Measurements from ENCODE around the gene NAGK. TPM values are rescaled to one million over a fixed set of nuclear protein-coding genes. Genes with fewer than 3 reads are reported as not detected.
"Not testable (repeated sequence)": the region's sequence is repeated elsewhere in the genome, so short reads cannot be mapped to it uniquely, and the experiment has no call there.

Gene NAGK
- total RNA-seq, 4 donors from 2014 or later: 87.5 to 278 (median 166) TPM

DNA sequence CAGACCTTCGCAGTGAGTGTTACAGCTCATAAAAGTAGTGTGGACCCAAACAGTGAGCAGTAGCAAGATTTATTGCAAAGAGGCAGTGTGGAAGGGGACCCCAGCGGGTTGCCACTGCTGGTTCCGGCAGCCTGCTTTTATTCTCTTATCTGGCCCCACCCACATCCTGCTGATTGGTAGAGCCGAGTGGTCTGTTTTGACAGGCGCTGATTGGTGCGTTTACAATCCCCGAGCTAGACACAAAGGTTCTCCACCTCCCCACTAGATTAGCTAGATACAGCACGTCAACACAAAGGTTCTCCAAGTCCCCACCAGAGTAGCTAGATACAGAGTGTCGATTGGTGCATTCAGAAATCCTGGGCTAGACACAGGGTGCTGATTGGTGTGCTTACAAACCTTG is 23.4 kb downstream of the NAGK start:
- H3K27ac ChIP-seq; H3K4me1 ChIP-seq; H3K9me3 ChIP-seq; DNase-seq; H3K4me3 ChIP-seq; intact Hi-C loops (cut with DNase I); H3K36me3 ChIP-seq; H3K27me3 ChIP-seq: not testable (repeated sequence)
- WGBS, 2 donors: 89% methylated on average over 8 of the region's 9 CpGs; no CpG with 5 or more reads in 1 of the 2 donors

DNA sequence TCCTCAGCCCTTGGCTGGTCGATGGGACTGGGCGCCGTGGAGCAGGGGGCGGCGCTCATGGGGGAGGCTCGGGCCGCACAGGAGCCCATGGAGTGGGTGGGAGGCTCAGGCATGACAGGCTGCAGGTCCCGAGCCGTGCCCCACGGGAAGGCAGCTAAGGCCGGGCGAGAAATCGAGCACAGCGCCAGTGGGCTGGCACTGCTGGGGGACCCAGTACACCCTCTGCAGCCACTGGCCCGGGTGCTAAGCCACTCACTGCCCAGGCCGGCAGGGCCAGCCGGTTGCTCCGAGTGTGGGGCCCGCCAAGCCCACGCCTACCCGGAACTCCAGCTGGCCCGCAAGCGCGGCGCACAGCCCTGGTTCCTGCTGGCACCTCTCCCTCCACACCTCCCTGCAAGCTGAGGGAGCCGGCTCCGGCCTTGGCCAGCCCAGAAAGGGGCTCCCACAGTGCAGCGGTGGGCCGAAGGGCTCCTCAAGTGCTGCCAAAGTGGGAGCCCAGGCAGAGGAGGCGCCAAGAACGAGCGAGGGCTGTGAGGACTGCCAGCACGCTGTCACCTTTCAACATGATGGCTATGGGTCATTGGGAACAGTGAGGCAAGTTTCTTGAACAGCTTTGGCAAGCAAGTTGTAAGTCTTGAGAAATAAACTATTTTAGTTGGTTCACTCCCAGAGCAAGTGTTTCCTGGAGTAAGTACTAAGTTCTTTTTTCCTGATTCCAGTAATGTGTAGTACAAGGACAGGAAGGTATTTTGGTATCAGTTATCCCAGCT is 24.2 kb downstream of the NAGK start:
- H3K27ac ChIP-seq; intact Hi-C loops (cut with DNase I); H3K36me3 ChIP-seq; H3K4me3 ChIP-seq; H3K27me3 ChIP-seq; DNase-seq; H3K4me1 ChIP-seq; H3K9me3 ChIP-seq: not testable (repeated sequence)
- WGBS, 2 donors: 84 to 95% methylated on average over 6 of the region's 33 CpGs

DNA sequence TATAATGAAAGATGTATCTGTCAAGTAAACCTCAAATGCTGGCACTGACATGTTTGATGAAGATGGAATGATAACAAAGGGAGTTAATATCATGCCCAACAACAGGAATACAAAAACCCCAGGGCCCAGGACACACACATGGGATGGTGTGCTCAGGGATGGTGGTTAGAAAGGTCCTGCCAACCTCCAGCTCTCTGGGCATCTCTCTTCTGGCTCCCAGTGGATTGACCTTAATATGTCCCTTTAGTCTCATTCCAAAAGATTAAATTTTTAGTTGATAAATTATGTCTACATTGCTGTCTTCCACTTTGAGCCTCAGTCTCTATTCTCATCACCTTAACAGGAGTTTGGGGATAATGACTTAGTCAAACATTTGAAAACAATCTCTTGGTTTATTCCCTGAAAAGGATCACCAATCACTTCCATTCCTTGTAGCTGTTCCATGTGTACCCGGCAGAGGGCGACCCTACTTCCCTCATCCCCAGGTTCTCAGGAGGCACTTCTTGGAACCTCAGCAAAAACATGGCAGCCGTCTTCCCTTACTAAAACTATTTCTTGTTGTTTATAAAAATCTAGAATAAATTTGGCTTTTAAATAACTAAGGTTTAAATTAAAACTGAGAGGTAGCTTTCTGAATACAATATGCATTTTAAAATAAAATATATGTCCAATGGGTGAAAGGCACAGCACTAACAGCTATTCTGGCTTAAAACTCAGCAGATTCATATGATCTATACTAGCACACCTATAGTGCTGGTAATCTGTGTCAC is 31.9 kb downstream of the NAGK start:
- TF ChIP-seq, protein P1, sequence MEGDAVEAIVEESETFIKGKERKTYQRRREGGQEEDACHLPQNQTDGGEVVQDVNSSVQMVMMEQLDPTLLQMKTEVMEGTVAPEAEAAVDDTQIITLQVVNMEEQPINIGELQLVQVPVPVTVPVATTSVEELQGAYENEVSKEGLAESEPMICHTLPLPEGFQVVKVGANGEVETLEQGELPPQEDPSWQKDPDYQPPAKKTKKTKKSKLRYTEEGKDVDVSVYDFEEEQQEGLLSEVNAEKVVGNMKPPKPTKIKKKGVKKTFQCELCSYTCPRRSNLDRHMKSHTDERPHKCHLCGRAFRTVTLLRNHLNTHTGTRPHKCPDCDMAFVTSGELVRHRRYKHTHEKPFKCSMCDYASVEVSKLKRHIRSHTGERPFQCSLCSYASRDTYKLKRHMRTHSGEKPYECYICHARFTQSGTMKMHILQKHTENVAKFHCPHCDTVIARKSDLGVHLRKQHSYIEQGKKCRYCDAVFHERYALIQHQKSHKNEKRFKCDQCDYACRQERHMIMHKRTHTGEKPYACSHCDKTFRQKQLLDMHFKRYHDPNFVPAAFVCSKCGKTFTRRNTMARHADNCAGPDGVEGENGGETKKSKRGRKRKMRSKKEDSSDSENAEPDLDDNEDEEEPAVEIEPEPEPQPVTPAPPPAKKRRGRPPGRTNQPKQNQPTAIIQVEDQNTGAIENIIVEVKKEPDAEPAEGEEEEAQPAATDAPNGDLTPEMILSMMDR (IDR thresholded peaks at IDR 0.05): peak; percentile 62 to 86 (median 78)
- no peak for TF ChIP-seq POLR2A (IDR thresholded peaks at IDR 0.05)
- Histone ChIP-seq H3K27ac (peak overlapping the region in 3 of 4 donors; percentile 76 to 85 (median 80)), H3K36me3 (no peaks in the 10 kb centered on the region), H3K4me3 (no peak overlapping the region), H3K4me1 (peaks cover 9 to 39% (median 21%) of the 10 kb centered on the region in 3 donors), H3K9me3 (no peaks in the 10 kb centered on the region), H3K27me3 (no peaks in the 10 kb centered on the region)
- DNase-seq: no peak
- intact Hi-C loops (cut with DNase I): no loop called here
- WGBS, 2 donors: 1 to 10% methylated on average over 3 of the region's 3 CpGs

DNA sequence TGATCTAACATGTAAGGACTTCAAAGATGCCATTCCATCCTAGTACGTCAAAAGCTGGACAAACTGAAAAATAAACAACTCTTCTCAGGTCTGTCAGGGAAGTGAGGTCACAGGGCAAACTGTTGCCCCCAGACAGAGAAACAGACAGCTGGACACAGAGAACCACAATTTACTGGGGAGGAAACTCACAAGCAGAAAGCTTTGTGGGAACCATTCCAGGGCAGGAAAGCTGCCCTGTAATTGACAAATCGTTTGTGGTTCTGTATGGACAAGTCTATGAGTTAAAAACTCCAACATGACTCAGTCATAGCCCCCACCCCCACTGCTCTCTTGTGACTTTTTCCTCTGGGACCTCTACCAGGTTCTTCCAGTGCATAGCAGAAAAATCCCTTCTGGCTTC is 33.2 kb downstream of the NAGK start:
- Histone ChIP-seq H3K27ac (peak overlapping the region; percentile 76 to 85 (median 81)), H3K4me3 (no peak overlapping the region)
- intact Hi-C loops (cut with DNase I): no loop called here

DNA sequence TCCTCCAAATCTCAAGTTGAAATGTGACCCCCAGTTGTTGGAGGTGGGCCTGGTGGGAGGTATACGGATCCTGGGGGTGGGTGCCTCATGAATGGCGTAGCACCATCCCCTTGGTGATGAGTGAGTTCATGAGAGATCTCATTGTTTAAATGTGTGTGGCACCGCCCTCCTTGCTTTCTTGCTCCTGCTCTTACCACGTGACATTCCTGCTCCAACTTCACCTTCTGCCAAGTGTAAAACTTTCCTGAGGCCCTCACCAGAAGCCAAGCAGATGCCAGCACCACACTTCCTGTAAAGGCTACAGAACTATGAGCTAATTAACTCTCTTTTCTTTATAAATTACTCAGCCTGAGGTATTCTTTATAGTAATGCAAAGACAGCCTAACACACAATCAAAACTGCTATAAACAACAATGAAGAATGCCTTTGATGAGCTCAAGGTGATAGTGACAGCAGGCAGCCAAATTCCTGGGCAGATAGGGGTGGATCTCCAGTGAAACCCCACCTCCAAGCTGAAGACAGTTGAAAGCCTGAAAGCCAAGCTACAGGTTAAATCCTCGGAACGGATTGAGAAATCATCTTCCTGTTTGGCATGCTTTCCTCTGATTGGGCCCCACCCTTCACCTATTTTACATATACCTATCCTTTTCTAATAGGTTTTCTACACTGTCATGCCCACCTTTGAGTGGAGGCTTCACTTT is 34.7 kb downstream of the NAGK start:
- DNase-seq: no peak
- H3K9me3 ChIP-seq: no peaks in the 10 kb centered on the region
- 30 to 46% methylated on average over 6 of the region's 6 CpGs for WGBS, 2 donors
- H3K27ac ChIP-seq: peak overlapping the region; percentile 76 to 85 (median 81)
- H3K4me1 ChIP-seq: peaks cover 9 to 39% (median 21%) of the 10 kb centered on the region in 3 donors
- TF ChIP-seq POLR2A (IDR thresholded peaks at IDR 0.05): no peak
- TF ChIP-seq, protein P1 (IDR thresholded peaks at IDR 0.05): no peak
- intact Hi-C loops (cut with DNase I): no loop called here
- no peaks in the 10 kb centered on the region for H3K27me3 ChIP-seq
- H3K36me3 ChIP-seq: peaks cover 0 to 6% (median 0%) of the 10 kb centered on the region in 3 donors
- no peak overlapping the region for H3K4me3 ChIP-seq

More for the DNA sequence above, 33.2 kb downstream of the NAGK start:
- DNase-seq: no peak
- Histone ChIP-seq H3K36me3 (no peaks in the 10 kb centered on the region), H3K4me1 (peaks cover 9 to 39% (median 21%) of the 10 kb centered on the region in 3 donors), H3K27me3 (no peaks in the 10 kb centered on the region), H3K9me3 (no peaks in the 10 kb centered on the region)
- TF ChIP-seq, protein P1 (IDR thresholded peaks at IDR 0.05): no peak
- no peak for TF ChIP-seq POLR2A (IDR thresholded peaks at IDR 0.05)
- WGBS, 2 donors: 5 to 15% methylated on average over 1 to 2 of the region's 2 CpGs

Data from esophagus squamous epithelium (tissue), 5 donors.